ENCODE measurements around the gene RAB29. TPM values are rescaled to one million over a fixed set of nuclear protein-coding genes. Genes with fewer than 3 reads are reported as not detected.

Gene RAB29
- total RNA-seq, 1 donor, result 37.6 TPM

GRCh38 chr1:205749234-205750137, 25.8 kb downstream of the RAB29 start:
- no peaks in the 10 kb centered on the region for H3K36me3 ChIP-seq (ENCODE audit: insufficient read depth, low read length)
- peak; percentile 97 for DNase-seq (ENCODE audit: insufficient read length, low spot score, missing footprints)
- no peaks in the 10 kb centered on the region for H3K9me3 ChIP-seq (ENCODE audit: low read depth, low read length)
- peaks cover 41% of the 10 kb centered on the region for H4K20me1 ChIP-seq (ENCODE audit: insufficient read depth, low read length)
- H3K4me2 ChIP-seq (ENCODE audit: insufficient read depth, low read length), result peak overlapping the region; percentile 97
- H3K79me2 ChIP-seq (ENCODE audit: insufficient read depth, low read length), result peaks cover 52% of the 10 kb centered on the region
- peaks cover 26% of the 10 kb centered on the region for H3K4me1 ChIP-seq (ENCODE audit: insufficient read depth, low read length)
- peak overlapping the region; percentile 96 for H3K27ac ChIP-seq (ENCODE audit: low read depth, low read length)
- peak overlapping the region; percentile 87 for H3K4me3 ChIP-seq (ENCODE audit: insufficient read depth, low read length)
- no peak for TF ChIP-seq CTCF (IDR thresholded peaks at IDR 0.05; ENCODE audit: extremely low read depth, low read depth, low read length)
- peak overlapping the region; percentile 62 for H2AFZ ChIP-seq (ENCODE audit: low read length)
- H3K27me3 ChIP-seq (ENCODE audit: insufficient read depth, low read length), result no peaks in the 10 kb centered on the region

- peaks cover 26% of the 10 kb centered on the region for H3K4me1 ChIP-seq (ENCODE audit: insufficient read depth, low read length)
Observed at GRCh38 chr1:205748403-205749233, 26.7 kb downstream of the RAB29 start.

GRCh38 chr1:205746757-205747412, 28.4 kb downstream of the RAB29 start:
- DNase-seq (ENCODE audit: insufficient read length, low spot score, missing footprints), result no peak
- Histone ChIP-seq H3K4me1 (ENCODE audit: insufficient read depth, low read length) (peaks cover 26% of the 10 kb centered on the region), H3K9me3 (ENCODE audit: low read depth, low read length) (no peaks in the 10 kb centered on the region), H3K4me3 (ENCODE audit: insufficient read depth, low read length) (peak overlapping the region; percentile 37), H3K36me3 (ENCODE audit: insufficient read depth, low read length) (no peaks in the 10 kb centered on the region), H3K27ac (ENCODE audit: low read depth, low read length) (peak overlapping the region; percentile 96), H3K27me3 (ENCODE audit: insufficient read depth, low read length) (no peaks in the 10 kb centered on the region), H2AFZ (ENCODE audit: low read length) (no peak overlapping the region), H4K20me1 (ENCODE audit: insufficient read depth, low read length) (peaks cover 62% of the 10 kb centered on the region), H3K79me2 (ENCODE audit: insufficient read depth, low read length) (peaks cover 78% of the 10 kb centered on the region), H3K4me2 (ENCODE audit: insufficient read depth, low read length) (peak overlapping the region; percentile 97)
- TF ChIP-seq CTCF (IDR thresholded peaks at IDR 0.05; ENCODE audit: extremely low read depth, low read depth, low read length), result no peak

More at GRCh38 chr1:205748403-205749233, 26.7 kb downstream of the RAB29 start:
- H3K27ac ChIP-seq (ENCODE audit: low read depth, low read length), result peak overlapping the region; percentile 96
- DNase-seq (ENCODE audit: insufficient read length, low spot score, missing footprints), result peak; percentile 95
- no peaks in the 10 kb centered on the region for H3K27me3 ChIP-seq (ENCODE audit: insufficient read depth, low read length)
- peaks cover 61% of the 10 kb centered on the region for H3K79me2 ChIP-seq (ENCODE audit: insufficient read depth, low read length)
- H2AFZ ChIP-seq (ENCODE audit: low read length), result peak overlapping the region; percentile 62
- TF ChIP-seq CTCF (IDR thresholded peaks at IDR 0.05; ENCODE audit: extremely low read depth, low read depth, low read length), result no peak
- H3K4me2 ChIP-seq (ENCODE audit: insufficient read depth, low read length), result peak overlapping the region; percentile 97
- peak overlapping the region; percentile 87 for H3K4me3 ChIP-seq (ENCODE audit: insufficient read depth, low read length)
- no peaks in the 10 kb centered on the region for H3K9me3 ChIP-seq (ENCODE audit: low read depth, low read length)
- H4K20me1 ChIP-seq (ENCODE audit: insufficient read depth, low read length), result peaks cover 49% of the 10 kb centered on the region
- H3K36me3 ChIP-seq (ENCODE audit: insufficient read depth, low read length), result no peaks in the 10 kb centered on the region

Data from osteoblast (primary cell).